Neural progenitor cell (in vitro differentiated cells): ENCODE measurements around the gene NAT8L. TPM values are rescaled to one million over a fixed set of nuclear protein-coding genes. Genes with fewer than 3 reads are reported as not detected.

ENCODE experiments used
- DNase-seq: peaks from one replicate; pipeline ENCODE4 v3.0.0-alpha.2; 2016; ENCODE audit warnings: low spot score
- H2AFZ ChIP-seq: fragments of 200-600 bp; sonication (generic); replicated peaks from 2 replicates; pipeline ENCODE4 v1.6.1; 2016; ENCODE audit warnings: antibody characterized with exemption
- H3F3A ChIP-seq: fragments of 200-600 bp; sonication (generic); 2 replicates; pipeline ENCODE4 v1.6.1; 2016; ENCODE audit warnings: antibody characterized with exemption, low read depth
- H3K27ac ChIP-seq: fragments of 200-600 bp; sonication (generic); 2 replicates; pipeline ENCODE4 v1.5.1; 2016; ENCODE audit warnings: mild to moderate bottlenecking
- H3K27me3 ChIP-seq: fragments of 200-600 bp; sonication (generic); 2 replicates; pipeline ENCODE4 v1.6.1; 2016; ENCODE audit warnings: mild to moderate bottlenecking, moderate library complexity
- H3K36me3 ChIP-seq: fragments of 200-600 bp; sonication (generic); 2 replicates; pipeline ENCODE4 v1.5.1; 2016
- H3K4me1 ChIP-seq: fragments of 200-600 bp; sonication (generic); 2 replicates; pipeline ENCODE4 v1.6.1; 2016; ENCODE audit warnings: mixed run types
- H3K4me2 ChIP-seq: fragments of 200-600 bp; sonication (generic); 2 replicates; pipeline ENCODE4 v1.6.1; 2016
- H3K4me3 ChIP-seq: fragments of 200-600 bp; sonication (generic); 2 replicates; pipeline ENCODE4 v1.5.1; 2016
- H3K79me2 ChIP-seq: fragments of 200-600 bp; sonication (generic); 2 replicates; pipeline ENCODE4 v1.6.1; 2016; ENCODE audit warnings: low read depth
- H3K9ac ChIP-seq: fragments of 200-600 bp; sonication (generic); 2 replicates; pipeline ENCODE4 v1.6.1; 2016
- H3K9me3 ChIP-seq: fragments of 200-600 bp; sonication (generic); 2 replicates; pipeline ENCODE4 v1.5.1; 2016; ENCODE audit warnings: low read depth
- H4K20me1 ChIP-seq: fragments of 200-600 bp; sonication (generic); 2 replicates; pipeline ENCODE4 v1.6.1; 2016; ENCODE audit warnings: low read depth
- H3K27ac Mint-ChIP-seq: 3 replicates; pipeline ENCODE4 v1.8.0; 2021; ENCODE audit warnings: mixed read lengths
- H3K27me3 Mint-ChIP-seq: 2 replicates; pipeline ENCODE4 v1.8.0; 2022; ENCODE audit warnings: low read depth, mild to moderate bottlenecking, inconsistent platforms, moderate library complexity, mixed read lengths; ENCODE audit not compliant: insufficient read depth
- H3K36me3 Mint-ChIP-seq: 3 replicates; pipeline ENCODE4 v1.8.0; 2021; ENCODE audit warnings: mixed read lengths
- H3K4me1 Mint-ChIP-seq: 3 replicates; pipeline ENCODE4 v1.8.0; 2021; ENCODE audit warnings: mixed read lengths
- H3K4me3 Mint-ChIP-seq: 3 replicates; pipeline ENCODE4 v1.8.0; 2021; ENCODE audit warnings: mild to moderate bottlenecking, moderate library complexity, mixed read lengths
- H3K9me3 Mint-ChIP-seq: 3 replicates; pipeline ENCODE4 v1.8.0; 2020; ENCODE audit warnings: mixed read lengths
- EZH2 ChIP-seq: fragments of 200-600 bp; sonication (generic); IDR thresholded peaks from 2 replicates; pipeline ENCODE4 v1.6.1; 2017; ENCODE audit warnings: antibody characterized with exemption, mild to moderate bottlenecking, moderate library complexity
- EZH2phosphoT487 ChIP-seq: fragments of 200-600 bp; sonication (generic); IDR thresholded peaks from 2 replicates; pipeline ENCODE4 v1.6.1; 2017; ENCODE audit warnings: antibody characterized with exemption
- total RNA-seq: library from RNA; depleted of rRNA; stranded (reverse); fragments of >200 nt; gene quantifications from 2 replicates; pipeline ENCODE4 v1.2.3, GENCODE V29; 2015; ENCODE audit warnings: low replicate concordance
- TF ChIP-seq, protein P1 (sequence below): fragments of 200-600 bp; sonication (generic); IDR thresholded peaks from 2 replicates; pipeline ENCODE4 v1.5.1; 2017; ENCODE audit warnings: antibody characterized with exemption, mild to moderate bottlenecking

Gene NAT8L, protein sequence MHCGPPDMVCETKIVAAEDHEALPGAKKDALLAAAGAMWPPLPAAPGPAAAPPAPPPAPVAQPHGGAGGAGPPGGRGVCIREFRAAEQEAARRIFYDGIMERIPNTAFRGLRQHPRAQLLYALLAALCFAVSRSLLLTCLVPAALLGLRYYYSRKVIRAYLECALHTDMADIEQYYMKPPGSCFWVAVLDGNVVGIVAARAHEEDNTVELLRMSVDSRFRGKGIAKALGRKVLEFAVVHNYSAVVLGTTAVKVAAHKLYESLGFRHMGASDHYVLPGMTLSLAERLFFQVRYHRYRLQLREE
- 0.62 and 3.4 TPM in 2 replicates for total RNA-seq

DNA sequence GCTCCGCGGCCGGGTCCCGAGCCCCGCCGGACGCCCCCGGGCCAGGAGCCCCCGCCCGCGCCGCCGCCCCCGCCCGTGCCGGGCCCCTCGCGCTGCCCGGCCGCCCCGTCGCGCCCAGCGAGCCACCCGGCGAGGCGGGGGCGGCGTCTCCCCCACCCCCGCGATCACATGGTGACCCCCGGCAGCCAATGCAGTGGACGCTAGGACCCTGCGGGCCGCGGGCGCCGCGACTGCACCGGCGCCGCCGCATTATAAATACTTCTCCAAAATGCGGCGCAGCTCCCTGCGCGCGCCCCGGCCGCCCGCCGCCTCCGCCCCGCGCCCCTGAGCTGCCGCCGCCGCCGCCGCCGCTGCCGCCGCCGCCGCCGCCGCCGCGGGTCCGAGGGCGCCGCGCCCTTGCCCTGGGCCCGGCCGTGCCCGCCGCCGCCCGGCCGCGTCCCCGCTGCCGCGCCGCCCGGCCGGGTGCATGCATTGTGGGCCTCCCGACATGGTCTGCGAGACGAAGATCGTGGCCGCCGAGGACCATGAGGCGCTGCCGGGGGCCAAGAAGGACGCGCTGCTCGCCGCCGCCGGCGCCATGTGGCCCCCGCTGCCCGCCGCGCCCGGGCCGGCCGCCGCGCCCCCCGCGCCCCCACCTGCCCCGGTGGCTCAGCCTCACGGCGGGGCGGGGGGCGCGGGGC, at the start of gene NAT8L:
TSS of gene NAT8L (plus strand) at position 282 of the 680 bp plus-strand sequence. CDS start at position 467, 185 bp downstream.
- H3K9me3 Mint-ChIP-seq = no peaks in the 10 kb centered on the region
- H3K27me3 Mint-ChIP-seq = peaks cover 20% of the 10 kb centered on the region
- peaks cover 78% of the 10 kb centered on the region for H3K27me3 ChIP-seq
- H3K27ac Mint-ChIP-seq = no peak within 1 kb of the TSS
- H3K36me3 Mint-ChIP-seq = no peaks in the 10 kb centered on the region
- H3K36me3 ChIP-seq = no peaks in the 10 kb centered on the region
- peak within 1 kb of the TSS; percentile 84 for H3K4me2 ChIP-seq
- peaks cover 16% of the 10 kb centered on the region for H3F3A ChIP-seq
- no peak within 1 kb of the TSS for H3K27ac ChIP-seq
- H3K9ac ChIP-seq = no peak within 1 kb of the TSS
- peak within 1 kb of the TSS; percentile 69 for H3K4me3 ChIP-seq
- H3K4me1 Mint-ChIP-seq = peaks cover 9% of the 10 kb centered on the region
- DNase-seq = peak; percentile 86
- H3K79me2 ChIP-seq = no peaks in the 10 kb centered on the region
- H3K9me3 ChIP-seq = no peaks in the 10 kb centered on the region
- H2AFZ ChIP-seq = peak within 1 kb of the TSS; percentile 85
- TF ChIP-seq EZH2phosphoT487 (no peak), EZH2 (no peak)
- TF ChIP-seq, protein P1, sequence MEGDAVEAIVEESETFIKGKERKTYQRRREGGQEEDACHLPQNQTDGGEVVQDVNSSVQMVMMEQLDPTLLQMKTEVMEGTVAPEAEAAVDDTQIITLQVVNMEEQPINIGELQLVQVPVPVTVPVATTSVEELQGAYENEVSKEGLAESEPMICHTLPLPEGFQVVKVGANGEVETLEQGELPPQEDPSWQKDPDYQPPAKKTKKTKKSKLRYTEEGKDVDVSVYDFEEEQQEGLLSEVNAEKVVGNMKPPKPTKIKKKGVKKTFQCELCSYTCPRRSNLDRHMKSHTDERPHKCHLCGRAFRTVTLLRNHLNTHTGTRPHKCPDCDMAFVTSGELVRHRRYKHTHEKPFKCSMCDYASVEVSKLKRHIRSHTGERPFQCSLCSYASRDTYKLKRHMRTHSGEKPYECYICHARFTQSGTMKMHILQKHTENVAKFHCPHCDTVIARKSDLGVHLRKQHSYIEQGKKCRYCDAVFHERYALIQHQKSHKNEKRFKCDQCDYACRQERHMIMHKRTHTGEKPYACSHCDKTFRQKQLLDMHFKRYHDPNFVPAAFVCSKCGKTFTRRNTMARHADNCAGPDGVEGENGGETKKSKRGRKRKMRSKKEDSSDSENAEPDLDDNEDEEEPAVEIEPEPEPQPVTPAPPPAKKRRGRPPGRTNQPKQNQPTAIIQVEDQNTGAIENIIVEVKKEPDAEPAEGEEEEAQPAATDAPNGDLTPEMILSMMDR = no peak
- peaks cover 13% of the 10 kb centered on the region for H3K4me1 ChIP-seq
- H3K4me3 Mint-ChIP-seq = peak within 1 kb of the TSS; percentile 90
- H4K20me1 ChIP-seq = peaks cover 26% of the 10 kb centered on the region

DNA sequence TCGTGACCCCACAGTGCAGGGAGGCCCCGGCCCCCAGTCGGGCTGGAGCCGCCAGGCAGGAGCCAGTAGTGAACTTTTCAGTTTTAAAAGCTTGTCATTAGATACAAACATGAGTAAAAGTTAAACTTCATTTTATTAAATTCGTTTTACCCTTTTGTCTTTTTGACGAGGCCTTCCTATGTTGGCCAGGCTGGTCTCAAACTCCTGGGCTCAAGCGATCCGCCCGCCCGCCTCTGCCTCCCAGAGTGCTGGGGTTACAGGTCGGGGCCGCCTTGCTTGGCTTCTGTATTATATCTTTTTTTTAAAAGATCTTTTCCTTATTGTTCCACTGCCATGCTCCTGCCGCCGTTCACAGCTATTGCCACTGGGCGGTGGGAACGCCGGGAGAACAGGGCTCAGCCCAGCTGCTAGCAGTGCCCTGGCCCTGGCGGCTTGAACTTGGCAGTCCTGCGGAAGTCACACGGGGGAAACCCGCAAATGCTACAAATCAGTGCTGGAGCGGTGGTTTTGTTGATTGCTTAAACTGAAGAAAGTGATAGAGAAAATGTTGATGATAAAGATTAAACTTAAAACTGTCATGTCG, 49.4 kb upstream of the NAT8L start:
- H4K20me1 ChIP-seq = peaks cover 33% of the 10 kb centered on the region
- Mint-ChIP-seq H3K36me3 (peaks cover 16% of the 10 kb centered on the region), H3K9me3 (peaks cover 2% of the 10 kb centered on the region), H3K4me3 (peak overlapping the region; percentile 88), H3K4me1 (peaks cover 17% of the 10 kb centered on the region), H3K27ac (peak overlapping the region; percentile 85), H3K27me3 (peaks cover 10% of the 10 kb centered on the region)
- peak overlapping the region; percentile 99 for H2AFZ ChIP-seq
- H3K36me3 ChIP-seq = no peaks in the 10 kb centered on the region
- peak overlapping the region; percentile 87 for H3K4me3 ChIP-seq
- peak overlapping the region; percentile 91 for H3K4me2 ChIP-seq
- peaks cover 40% of the 10 kb centered on the region for H3K79me2 ChIP-seq
- peak overlapping the region; percentile 99 for H3K27ac ChIP-seq
- H3K27me3 ChIP-seq = peaks cover 22% of the 10 kb centered on the region
- peak; percentile 70 for DNase-seq
- H3K9ac ChIP-seq = peak overlapping the region; percentile 95
- TF ChIP-seq, protein P1 = peak; percentile 26
- peak; percentile 4 for TF ChIP-seq EZH2
- TF ChIP-seq EZH2phosphoT487 = no peak
- H3K4me1 ChIP-seq = no peaks in the 10 kb centered on the region
- no peaks in the 10 kb centered on the region for H3K9me3 ChIP-seq
- peaks cover 20% of the 10 kb centered on the region for H3F3A ChIP-seq

DNA sequence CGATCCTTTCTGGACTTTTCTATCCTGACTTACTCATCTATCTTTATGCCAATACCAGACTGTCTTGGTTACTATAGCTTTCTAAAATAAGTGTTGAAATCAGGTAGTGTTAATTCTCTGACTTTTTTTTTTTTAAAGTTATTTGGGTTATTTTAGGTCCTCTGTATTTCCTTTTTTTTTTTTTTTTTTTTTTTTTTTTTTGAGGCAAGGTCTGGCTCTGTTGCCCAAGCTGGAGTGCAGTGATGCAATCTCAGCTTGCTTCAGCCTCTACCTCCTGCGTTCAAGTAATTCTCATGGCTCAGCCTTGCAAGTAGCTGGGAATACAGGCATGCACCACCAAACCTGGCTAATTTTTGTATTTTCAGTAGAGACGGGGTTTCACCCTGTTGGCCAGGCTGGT, 47.5 kb upstream of the NAT8L start:
- peaks cover 22% of the 10 kb centered on the region for H3K27me3 ChIP-seq
- peaks cover 17% of the 10 kb centered on the region for H3K4me1 Mint-ChIP-seq
- H3K27ac Mint-ChIP-seq = no peak overlapping the region
- H4K20me1 ChIP-seq = peaks cover 15% of the 10 kb centered on the region
- H3K36me3 Mint-ChIP-seq = peaks cover 7% of the 10 kb centered on the region
- H3F3A ChIP-seq = peaks cover 20% of the 10 kb centered on the region
- H3K9me3 ChIP-seq = no peaks in the 10 kb centered on the region
- H3K4me1 ChIP-seq = no peaks in the 10 kb centered on the region
- peaks cover 22% of the 10 kb centered on the region for H3K79me2 ChIP-seq
- peaks cover 2% of the 10 kb centered on the region for H3K9me3 Mint-ChIP-seq
- H3K4me3 Mint-ChIP-seq = no peak overlapping the region
- H3K4me2 ChIP-seq = no peak overlapping the region
- no peaks in the 10 kb centered on the region for H3K36me3 ChIP-seq
- peaks cover 10% of the 10 kb centered on the region for H3K27me3 Mint-ChIP-seq
- H2AFZ ChIP-seq = no peak overlapping the region
- DNase-seq = no peak
- TF ChIP-seq, protein P1 = no peak
- TF ChIP-seq EZH2 (no peak), EZH2phosphoT487 (no peak)
- no peak overlapping the region for H3K9ac ChIP-seq
- no peak overlapping the region for H3K4me3 ChIP-seq
- no peak overlapping the region for H3K27ac ChIP-seq
